CD4-positive, alpha-beta T cell treated with Interleukin-17A for 1 hour (primary cell): ENCODE measurements around the gene GAL3ST1.

Source experiments
- DNase-seq: peaks from one replicate; pipeline ENCODE4 v3.0.0-alpha.2; 2020

Gene GAL3ST1

GRCh38 chr22:30523646-30524489, 50.6 kb downstream of the GAL3ST1 start:
- DNase-seq = no peak

GRCh38 chr22:30521368-30522156, 52.9 kb downstream of the GAL3ST1 start:
- DNase-seq = no peak

- no peak for DNase-seq
Observed at GRCh38 chr22:30519842-30520425, 54.5 kb downstream of the GAL3ST1 start.

- no peak for DNase-seq
Observed at GRCh38 chr22:30516731-30517130, 57.7 kb downstream of the GAL3ST1 start.

GRCh38 chr22:30516273-30516672, 58.2 kb downstream of the GAL3ST1 start:
- no peak for DNase-seq

- no peak for DNase-seq
Observed at GRCh38 chr22:30514252-30514651, 60.2 kb downstream of the GAL3ST1 start.

GRCh38 chr22:30513462-30513861, 61.0 kb downstream of the GAL3ST1 start:
- DNase-seq = no peak

- DNase-seq = no peak
Observed at GRCh38 chr22:30511911-30512310, 62.6 kb downstream of the GAL3ST1 start.

- no peak for DNase-seq
Observed at GRCh38 chr22:30511109-30511508, 63.4 kb downstream of the GAL3ST1 start.

- no peak for DNase-seq
Observed at GRCh38 chr22:30508216-30508615, 66.2 kb downstream of the GAL3ST1 start.

- no peak for DNase-seq
Observed at GRCh38 chr22:30507670-30508069, 66.8 kb downstream of the GAL3ST1 start.

GRCh38 chr22:30506507-30506968, 67.9 kb downstream of the GAL3ST1 start:
- DNase-seq = no peak
